ENCODE results near the gene CHRNB2. TPM values are rescaled to one million over a fixed set of nuclear protein-coding genes. Genes with fewer than 3 reads are reported as not detected.

The CHRNB2 gene
- total RNA-seq, 2 donors from 2014 or later: 0.24 TPM; not detected in 1

DNA sequence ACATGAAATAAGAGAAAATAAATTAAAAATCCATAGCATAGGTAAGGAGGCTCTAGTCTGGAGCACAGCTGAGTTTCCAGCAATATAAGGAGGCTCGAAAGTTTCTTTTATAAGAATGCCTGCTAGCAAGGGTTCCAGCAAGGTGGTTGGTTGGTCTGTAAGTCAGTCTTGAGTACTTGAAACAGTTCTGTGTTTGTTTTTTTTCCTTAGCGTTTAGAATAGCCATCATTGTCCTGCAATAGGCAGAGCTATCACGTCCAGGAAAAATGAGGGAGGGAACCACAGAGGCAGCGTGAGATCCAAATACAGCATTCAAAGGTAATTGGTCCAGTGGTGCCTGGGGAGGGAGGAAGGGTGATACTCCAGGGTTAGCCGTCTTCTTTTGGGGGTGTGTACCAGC, 17.5 kb upstream of the CHRNB2 start:
- TF ChIP-seq, protein P1, sequence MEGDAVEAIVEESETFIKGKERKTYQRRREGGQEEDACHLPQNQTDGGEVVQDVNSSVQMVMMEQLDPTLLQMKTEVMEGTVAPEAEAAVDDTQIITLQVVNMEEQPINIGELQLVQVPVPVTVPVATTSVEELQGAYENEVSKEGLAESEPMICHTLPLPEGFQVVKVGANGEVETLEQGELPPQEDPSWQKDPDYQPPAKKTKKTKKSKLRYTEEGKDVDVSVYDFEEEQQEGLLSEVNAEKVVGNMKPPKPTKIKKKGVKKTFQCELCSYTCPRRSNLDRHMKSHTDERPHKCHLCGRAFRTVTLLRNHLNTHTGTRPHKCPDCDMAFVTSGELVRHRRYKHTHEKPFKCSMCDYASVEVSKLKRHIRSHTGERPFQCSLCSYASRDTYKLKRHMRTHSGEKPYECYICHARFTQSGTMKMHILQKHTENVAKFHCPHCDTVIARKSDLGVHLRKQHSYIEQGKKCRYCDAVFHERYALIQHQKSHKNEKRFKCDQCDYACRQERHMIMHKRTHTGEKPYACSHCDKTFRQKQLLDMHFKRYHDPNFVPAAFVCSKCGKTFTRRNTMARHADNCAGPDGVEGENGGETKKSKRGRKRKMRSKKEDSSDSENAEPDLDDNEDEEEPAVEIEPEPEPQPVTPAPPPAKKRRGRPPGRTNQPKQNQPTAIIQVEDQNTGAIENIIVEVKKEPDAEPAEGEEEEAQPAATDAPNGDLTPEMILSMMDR (IDR thresholded peaks at IDR 0.05): no peak
- Histone ChIP-seq H3K27ac (no peak overlapping the region), H3K36me3 (peaks cover 59% of the 10 kb centered on the region), H3K27me3 (no peaks in the 10 kb centered on the region), H3K4me3 (no peak overlapping the region), H3K9me3 (no peaks in the 10 kb centered on the region), H3K4me1 (peaks cover 0 to 15% of the 10 kb centered on the region in 2 donors)
- DNase-seq (ENCODE audit: low spot score): no peak

DNA sequence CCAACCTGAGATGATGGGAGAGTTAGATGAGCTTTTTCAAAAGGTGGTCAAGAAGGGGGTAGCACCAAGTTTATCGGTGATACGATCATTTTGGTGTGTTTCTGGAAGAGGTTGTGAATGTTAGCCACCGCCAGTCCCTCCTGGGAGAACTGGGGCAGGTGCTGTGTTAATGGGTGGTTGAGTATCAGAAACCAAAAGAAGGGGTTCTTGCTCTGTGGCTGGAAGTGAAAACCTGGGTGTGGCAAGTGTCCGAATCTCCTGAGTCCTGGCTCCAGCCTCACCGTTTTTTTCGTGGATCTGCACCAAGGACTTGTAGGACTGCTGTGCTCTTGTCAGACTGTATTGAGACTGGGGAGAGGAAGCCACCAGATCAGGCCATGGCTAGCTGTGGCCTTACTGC, 16.9 kb upstream of the CHRNB2 start:
- TF ChIP-seq, protein P1 (IDR thresholded peaks at IDR 0.05): no peak
- no peaks in the 10 kb centered on the region for H3K27me3 ChIP-seq
- no peak overlapping the region for H3K4me3 ChIP-seq
- H3K9me3 ChIP-seq: no peaks in the 10 kb centered on the region
- H3K36me3 ChIP-seq: peaks cover 65% of the 10 kb centered on the region
- no peak overlapping the region for H3K27ac ChIP-seq
- no peak for DNase-seq (ENCODE audit: low spot score)
- H3K4me1 ChIP-seq: peaks cover 0 to 19% of the 10 kb centered on the region in 2 donors

DNA sequence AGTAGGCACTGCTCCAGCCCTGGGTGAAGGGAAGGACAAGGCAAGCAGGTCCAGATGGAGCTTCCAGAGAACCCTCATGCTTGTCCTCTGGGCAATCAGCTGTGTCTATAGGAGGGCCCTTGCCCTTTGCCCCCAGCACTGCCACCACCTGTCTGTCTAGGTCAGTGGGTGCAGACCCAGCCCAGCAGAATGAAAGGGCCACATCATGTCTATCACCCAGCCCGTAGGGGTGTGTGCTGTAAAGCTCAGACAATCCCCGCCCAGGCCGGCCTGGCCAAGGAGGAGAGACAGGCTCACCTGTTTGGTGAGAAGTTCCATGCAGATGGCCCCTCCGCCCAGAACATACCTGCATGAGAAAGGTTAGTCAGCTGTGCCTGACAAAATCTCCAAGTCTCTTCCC, 16.1 kb upstream of the CHRNB2 start:
- DNase-seq (ENCODE audit: low spot score): no peak
- TF ChIP-seq, protein P1 (IDR thresholded peaks at IDR 0.05): no peak
- H3K9me3 ChIP-seq: no peaks in the 10 kb centered on the region
- H3K27ac ChIP-seq: no peak overlapping the region
- H3K4me1 ChIP-seq: peaks cover 0 to 27% of the 10 kb centered on the region in 2 donors
- H3K4me3 ChIP-seq: no peak overlapping the region
- H3K36me3 ChIP-seq: peaks cover 66% of the 10 kb centered on the region
- H3K27me3 ChIP-seq: no peaks in the 10 kb centered on the region

DNA sequence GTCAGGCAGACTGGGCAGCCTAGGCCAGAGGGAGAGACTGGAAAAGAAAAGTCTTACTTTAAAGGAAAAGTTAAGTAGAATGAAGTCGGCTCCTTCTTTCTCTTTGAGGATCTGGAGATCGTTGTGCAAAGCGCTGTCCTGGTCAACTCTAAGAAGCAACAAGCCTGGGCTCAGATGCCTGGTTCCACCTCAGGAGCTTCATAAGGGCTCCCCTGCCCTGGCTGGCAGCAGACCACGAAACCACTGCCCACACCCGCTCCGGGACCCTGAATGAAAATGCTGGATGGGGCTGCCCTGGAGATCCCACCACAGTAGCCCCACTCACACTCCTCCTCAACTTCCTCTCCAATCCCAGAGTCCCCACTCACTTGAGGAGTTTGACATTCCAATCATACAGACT, 15.5 kb upstream of the CHRNB2 start:
- Histone ChIP-seq H3K36me3 (peaks cover 66% of the 10 kb centered on the region), H3K4me3 (no peak overlapping the region), H3K4me1 (peaks cover 0 to 33% of the 10 kb centered on the region in 2 donors), H3K9me3 (no peaks in the 10 kb centered on the region), H3K27me3 (no peaks in the 10 kb centered on the region), H3K27ac (no peak overlapping the region)
- TF ChIP-seq, protein P1 (IDR thresholded peaks at IDR 0.05): no peak
- no peak for DNase-seq (ENCODE audit: low spot score)

DNA sequence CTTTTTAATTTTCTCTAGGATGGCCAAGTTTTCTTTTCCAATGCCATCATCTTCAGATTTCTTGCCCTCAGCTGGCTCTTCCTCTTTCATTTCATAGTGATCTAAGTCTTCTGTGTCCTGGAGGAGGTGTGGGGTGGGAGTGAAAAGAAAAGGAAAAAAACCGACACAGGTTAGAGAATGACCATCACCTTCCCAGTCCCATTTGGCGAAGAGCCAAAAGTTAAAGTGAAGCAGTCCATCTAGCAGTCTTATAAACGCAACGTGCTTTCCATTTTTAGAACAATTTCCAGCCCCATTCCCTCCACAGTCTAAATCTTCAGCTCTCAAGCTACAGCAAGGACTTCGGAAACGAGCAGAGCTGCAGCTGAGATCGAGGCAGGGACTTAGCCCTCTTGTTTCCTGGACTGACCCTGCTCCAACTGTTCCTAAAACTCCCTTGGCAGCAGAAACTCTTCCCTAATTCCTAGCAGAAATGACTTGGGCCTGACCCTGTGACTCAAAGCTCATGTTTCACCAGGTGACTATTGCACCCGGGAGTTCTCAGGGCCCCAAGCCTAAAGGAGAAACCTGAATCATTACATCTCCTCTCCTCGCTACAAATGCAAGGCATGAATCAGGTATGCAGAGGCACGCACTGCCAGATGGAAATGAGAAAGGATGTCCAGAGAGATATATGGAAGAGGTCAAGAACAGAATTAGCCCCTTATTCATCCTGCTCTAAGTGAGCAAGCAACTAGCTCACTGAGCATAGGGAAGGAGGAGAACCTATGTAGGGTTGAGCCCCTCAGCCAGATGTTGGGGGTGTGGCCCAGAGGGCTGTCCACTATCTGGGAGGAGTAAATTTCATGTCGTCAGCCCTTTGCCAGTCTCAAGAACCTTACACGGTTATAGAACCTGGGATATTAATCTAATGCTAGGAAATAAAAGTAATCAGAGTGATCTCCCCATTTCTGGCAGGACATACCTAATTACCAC, 14.2 kb upstream of the CHRNB2 start:
- Histone ChIP-seq H3K4me1 (peaks cover 0 to 31% of the 10 kb centered on the region in 2 donors), H3K36me3 (peaks cover 66% of the 10 kb centered on the region)

More for the DNA sequence above, 14.2 kb upstream of the CHRNB2 start:
- no peak overlapping the region for H3K4me3 ChIP-seq
- TF ChIP-seq, protein P1 (IDR thresholded peaks at IDR 0.05): no peak
- H3K27ac ChIP-seq: no peak overlapping the region
- no peaks in the 10 kb centered on the region for H3K9me3 ChIP-seq
- no peak for DNase-seq (ENCODE audit: low spot score)
- no peaks in the 10 kb centered on the region for H3K27me3 ChIP-seq

Data from right atrium auricular region (tissue), 2 donors.